ENCODE measurements around the gene ARHGEF4.

The ARHGEF4 gene, protein sequence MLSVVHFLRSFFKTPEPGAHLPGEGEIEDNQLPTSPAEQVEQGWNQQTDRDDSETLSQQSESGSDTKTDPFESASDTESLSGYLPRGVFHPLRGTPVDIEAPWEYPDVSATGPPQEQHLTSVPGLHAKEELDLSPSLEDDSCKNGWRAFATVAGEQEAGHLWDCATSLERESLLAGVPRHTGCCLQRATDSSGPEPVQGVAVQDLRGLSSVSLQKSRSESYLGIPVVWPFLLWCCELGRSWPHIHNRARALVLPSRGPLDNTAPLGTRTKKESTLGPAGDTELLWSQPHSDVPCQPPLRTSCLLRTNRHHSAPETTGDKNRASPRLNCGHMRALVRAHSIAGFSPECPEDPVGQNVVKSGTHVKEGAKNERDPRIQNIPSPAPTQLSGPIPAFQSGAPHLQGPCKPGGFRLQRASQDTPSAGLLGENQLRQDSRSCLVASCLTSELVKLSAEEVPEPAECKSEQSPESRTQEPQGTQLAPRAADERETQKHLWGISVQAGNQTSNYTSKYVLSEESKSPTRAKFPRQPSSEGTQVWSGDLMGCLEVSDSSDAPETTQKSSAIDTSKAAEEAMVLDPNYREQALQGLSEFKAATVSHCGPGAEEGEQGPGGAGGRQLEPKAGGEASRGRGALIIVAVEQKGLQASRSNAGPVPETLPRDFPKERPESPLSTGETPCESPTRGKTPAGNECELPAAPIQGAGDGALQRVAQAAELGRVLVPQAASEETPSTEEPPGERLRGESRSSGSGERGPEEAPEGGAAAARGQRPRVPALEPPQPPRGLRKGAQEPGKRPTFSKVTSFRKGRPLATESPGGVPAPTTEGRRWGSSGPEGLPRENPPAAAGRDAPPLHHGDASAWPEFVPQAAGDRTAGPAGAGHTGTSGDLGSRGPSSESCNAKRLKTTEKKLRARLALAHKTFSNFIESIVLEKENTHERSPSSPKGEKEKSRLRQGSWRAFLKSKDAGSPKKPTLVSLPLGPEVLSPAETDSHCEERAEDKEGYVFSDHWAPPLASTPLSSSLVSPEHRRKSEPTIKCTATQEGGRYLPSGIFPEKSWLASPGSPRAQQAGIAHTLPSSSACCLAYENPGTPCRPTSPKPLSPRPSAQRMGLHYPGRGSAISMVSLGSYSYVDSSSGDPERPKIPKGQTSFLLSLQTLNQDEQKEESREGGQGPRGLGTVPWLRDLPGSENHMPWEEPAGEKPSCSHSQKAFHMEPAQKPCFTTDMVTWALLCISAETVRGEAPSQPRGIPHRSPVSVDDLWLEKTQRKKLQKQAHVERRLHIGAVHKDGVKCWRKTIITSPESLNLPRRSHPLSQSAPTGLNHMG (N-terminal part only)

DNA sequence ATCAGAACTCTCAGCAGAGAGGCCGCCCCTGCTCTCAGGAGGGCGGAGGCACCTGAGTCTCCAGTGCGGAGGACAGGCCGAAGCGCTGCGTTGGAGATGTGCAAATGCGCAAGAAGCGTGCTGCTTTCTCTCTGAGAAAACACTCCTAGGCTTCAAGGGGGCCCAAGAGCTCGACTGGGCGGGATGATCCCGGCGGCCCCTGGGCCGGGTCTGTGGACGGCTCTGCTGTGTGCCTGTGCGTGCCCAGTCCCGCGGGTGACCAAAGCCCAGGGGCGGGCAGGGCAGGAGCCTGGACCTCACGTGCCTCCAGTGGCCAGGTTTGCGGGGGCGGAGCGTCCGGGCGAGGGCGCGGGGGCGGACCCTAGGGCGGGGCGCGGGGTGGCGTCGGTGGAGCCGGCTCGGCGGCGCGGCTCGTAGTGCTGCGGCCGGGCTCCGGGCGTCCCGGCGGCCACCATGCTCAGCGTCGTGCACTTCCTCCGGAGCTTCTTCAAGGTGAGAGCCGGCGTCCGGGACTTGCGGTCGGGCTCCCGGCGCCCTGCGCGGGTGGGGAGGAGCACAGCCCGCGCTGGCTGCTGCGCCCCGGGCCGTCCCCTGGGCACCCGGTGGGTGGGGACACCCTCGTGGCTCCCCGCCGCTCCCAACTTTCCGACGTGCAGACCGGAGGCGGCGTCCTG, at the start of gene ARHGEF4:
ARHGEF4 (plus strand) TSS at position 414 of the 674 bp plus-strand sequence; CDS start at position 454, 40 bp downstream.
- DNase-seq = no peak

GRCh38 chr2:130787841-130788240, 48.9 kb upstream of the ARHGEF4 start:
- no peak for DNase-seq

- DNase-seq = no peak
Observed at GRCh38 chr2:130790312-130790711, 46.4 kb upstream of the ARHGEF4 start.

DNA sequence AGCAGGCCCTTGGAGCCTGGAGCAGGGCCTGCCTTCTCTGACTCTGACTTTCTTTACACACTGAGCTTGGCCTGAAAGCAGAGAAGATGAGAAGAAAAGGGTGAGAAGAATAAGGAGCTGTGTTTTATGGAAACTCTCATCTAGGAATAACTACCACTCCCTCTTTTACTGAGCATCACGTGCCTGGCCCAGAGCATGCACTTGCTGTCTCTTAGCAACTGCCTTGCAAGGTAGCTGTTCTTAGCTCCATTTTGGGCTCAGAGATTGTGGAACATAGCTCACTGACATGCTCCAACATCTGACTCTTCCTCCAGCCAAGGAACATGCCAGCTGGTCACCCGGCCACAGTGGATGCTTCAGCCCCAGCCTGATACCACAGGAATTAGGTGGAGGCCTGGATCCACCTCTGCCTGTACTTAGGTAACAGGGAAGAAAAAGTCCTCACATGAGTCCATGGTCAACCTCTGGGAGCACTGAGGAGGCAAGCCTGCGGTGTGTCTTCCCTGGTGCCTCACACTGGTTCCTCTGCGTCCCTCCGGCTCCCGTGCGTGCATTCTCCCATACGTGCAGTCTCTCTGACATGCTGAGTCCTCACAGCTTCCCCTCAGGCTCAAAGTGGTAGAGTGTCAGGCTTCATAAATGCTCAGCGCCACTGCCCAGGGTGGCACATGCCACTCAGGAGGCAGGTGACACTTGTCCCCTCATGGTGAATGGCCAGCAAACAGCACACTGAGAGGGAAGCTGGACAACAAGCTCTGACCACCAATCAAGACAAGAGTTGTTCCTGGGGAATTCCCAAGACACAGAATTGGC, 45.7 kb upstream of the ARHGEF4 start:
- no peak for DNase-seq

DNA sequence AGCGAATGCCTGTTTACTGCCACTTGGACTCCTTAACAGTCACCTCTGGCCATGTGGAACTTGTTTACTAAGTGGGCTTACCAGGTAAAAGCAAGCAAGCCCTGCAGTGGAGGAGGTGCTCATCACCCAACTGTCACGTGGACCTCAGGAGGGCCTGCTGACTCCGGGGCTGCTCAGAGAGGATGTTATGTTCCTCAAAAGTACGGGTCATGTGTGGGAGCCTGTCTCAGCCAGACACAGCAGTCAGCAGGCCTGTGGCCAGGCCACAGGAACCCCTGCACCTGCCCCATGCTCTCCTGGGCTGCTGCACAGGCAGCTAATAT, 45.1 kb upstream of the ARHGEF4 start:
- DNase-seq = no peak

DNA sequence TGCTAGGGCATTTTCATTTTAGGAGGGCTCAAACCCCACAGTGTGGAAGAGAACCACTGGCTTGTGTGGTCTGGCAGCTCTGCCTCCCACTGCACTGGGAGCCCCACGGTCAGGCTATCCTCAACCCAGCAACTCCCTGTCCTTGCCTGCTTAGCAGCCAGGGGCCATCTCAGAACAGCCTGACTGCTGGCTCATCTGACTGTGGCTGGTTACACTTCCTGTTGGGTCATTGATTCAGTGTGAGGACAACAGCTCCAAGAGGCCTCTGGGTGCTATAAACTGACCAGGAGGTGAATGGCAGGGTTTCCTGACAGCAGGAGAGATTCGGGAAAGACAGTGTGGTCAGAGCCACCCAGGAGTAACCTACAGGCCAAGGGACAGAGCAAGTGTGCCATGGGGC, 41.3 kb upstream of the ARHGEF4 start:
- no peak for DNase-seq

- no peak for DNase-seq
Observed at GRCh38 chr2:130796290-130796689, 40.4 kb upstream of the ARHGEF4 start.

DNA sequence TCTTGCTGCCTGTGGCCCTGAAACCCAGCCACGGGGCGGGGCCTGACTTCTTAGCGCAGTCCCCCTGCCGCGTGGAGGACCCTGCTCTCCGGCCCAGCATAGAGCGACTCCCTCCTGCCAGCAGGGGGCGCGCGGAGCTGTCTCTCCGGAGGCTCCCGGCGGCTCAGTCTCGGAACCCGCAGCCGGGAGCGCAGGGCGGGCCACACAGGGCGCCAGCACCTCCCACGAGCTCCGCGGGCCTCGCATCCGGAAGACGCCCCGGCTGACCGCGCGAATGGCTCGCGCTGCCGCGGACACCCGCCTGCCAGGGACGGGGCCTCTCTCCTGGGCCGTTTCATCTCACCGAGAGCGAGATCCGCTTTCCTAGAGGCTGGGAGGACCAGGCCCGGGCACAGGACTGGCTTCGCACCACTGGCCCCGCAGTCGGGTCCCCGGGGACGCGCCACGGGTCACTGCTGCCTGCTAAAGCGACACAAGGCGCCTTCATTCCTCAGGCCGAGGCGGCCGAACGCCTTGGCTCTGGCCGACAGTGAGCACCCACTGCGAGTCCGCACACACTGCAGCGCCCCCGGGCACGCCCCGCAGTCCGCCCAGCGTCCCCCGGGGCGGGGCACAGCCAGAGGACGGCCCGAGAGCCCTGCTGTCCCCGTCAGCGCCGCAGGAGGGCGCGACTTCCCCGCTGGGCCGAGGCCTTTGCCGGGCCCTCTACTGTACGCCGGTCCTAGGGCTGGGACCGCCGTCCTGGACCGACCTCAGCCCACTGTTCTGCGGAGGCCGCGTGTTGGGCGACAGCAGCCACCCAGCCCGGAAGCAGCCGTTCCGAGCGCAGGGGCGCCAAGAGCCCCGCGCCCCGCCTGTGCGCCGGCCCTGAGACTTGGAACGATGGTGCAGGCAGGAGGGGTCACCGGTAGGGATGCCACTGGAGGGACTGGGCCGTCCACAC, 39.0 kb upstream of the ARHGEF4 start:
- peak; percentile 94 for DNase-seq

DNA sequence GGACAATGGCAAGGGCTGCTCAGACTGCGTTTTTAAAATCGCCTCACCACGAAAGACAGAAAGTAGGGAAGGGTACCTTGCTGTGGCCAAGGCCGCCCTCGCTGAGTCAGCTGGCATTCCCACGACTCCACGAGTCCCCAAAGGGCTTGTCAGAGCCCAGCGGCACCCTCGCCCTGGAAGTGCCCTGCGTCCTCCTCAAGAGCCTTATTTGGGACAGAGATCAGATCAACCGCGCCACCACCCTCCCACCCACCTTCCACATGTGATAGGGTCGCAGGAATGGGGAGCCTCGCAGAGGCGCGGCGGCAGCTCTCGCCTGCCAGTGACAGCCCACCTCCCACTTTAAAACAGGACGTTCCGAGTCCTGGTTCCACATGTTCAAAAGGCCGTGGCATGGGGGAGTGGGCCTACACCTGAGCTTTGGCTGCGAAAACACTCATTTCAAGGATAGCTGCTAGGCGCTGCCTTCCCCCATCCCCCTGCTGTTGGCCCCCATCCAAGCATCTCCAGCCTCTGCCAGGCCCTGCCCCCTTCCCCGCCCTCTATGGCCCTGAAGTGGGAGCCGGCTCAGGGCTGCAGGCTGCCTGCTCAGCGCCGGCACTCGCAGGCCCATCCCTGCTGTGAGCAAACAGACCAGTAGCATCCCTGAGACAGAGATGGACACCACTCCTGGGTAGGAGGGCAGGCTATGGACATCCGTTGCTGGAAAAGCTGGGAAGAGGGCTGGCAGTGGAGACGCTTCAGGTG, 38.1 kb upstream of the ARHGEF4 start:
- DNase-seq = no peak

GRCh38 chr2:130799295-130799694, 37.4 kb upstream of the ARHGEF4 start:
- DNase-seq = no peak

GRCh38 chr2:130805613-130806012, 31.1 kb upstream of the ARHGEF4 start:
- no peak for DNase-seq

DNA sequence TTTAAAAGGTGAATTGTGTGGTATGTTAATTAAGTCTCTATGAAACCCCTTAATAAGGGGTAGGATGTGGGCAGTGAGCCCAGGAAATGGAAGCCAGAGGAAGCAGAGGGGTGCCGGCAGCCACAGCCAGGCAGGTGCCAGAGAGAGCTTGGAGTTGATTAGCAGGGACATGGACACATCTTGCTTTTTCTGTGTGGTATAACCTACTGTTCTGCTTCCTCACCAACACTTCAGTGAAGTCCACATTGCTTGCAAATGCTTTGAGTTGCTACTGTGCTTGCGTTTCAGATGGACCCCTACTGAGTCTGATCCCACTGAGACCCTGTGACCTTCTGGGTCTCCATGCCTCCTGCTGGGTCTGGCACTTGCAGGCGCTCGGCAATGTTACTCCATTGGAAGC, 30.3 kb upstream of the ARHGEF4 start:
- no peak for DNase-seq

- no peak for DNase-seq
Observed at GRCh38 chr2:130807659-130808385, 28.9 kb upstream of the ARHGEF4 start.

DNA sequence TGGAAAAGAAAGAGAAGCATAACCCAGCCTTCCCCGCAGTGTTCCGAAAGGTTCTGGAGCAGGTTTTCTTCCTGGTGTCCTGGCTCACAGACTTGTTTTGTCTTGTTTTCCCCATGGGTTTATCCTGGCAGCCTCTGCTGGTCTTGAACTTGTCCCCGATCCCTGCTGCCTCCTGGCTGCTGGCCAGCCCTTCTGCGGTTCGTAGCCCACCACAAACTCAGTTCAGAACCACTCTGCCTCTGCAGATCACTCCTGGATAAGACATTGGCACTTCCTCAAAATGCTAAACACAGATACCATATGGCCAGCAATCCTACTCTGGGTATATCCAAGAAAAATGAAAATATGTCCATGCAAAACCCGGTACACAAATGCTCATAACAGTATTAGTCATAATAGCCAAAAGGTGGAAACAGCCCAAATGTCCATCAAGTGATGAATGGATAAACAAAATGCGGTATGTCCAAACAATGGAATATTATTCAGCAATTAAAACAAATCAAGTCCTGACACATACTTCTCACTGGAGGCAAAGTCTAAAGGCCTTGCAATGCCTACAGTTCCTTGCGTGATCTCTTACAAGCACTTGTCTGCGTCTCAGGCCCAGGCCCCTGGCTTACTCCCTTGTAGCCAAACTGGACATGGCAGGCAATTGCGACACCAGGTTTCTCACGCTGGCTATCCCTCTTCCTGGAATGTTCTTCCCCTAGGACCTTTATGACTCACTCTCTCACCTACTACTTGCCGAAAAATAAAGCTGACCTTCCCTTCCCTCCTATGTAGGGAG, 28.0 kb upstream of the ARHGEF4 start:
- no peak for DNase-seq

- DNase-seq = no peak
Observed at GRCh38 chr2:130810490-130810889, 26.2 kb upstream of the ARHGEF4 start.

DNA sequence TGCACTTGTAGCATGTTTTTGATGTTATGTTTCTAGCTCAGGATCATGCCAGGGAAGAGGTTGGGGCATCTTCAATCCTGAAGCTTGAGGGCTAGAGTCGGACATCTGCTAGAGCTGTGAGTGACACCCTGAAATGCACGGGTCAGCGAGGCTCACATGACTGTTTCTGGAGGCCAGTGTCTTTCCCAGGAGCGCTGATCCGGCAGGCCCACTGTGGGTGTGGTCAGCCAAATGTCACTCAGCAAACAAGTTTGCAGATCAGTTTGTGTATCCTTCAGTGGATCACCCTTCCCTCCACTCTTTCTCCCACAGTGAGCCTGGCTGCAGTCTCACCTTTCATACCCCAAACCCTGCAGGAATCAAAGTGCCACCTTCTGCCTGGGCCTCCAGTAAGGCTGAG, 23.0 kb upstream of the ARHGEF4 start:
- no peak for DNase-seq

DNA sequence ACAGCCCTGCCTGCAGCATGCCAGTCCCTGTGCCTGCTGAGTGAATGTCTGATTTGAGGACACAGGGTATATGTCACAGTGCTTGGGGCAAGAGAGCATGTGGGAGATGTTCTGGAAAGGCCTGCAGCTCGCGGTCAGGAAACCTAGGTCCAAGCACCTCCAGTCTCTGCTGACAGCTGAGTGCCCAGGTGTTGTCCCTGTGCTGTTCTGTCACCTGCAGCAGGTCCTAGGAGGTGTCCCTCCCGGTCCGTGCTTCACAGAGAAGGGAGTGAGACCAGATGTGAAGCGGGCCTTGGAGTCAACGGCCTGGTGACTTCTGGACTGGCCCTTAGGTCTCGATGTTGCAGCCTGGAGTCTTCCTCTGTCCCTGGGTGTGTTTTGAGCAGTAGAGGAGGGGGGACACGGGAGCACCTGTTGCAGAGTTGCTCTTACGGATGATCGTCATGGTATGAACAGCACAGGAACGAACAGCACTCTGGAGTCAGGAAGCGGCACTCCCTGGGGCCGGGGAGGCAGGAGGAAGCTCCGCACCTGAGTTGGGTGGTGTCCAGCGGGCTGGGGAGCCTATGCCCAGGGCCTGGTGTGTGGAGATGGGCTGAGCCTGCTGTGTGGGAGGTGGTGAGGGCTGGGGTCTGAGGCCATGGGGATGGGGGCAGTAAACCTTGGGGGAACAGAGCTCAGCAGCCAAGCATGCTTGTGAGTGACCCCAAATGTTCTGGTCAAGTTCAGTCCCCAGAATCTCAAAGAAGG, 21.6 kb upstream of the ARHGEF4 start:
- DNase-seq = no peak
